ENCODE data around the gene CHD1L. TPM values are rescaled to one million over a fixed set of nuclear protein-coding genes. Genes with fewer than 3 reads are reported as not detected.

The CHD1L gene
- total RNA-seq, 1 experiment from 2014 or later, result 64.2 TPM

DNA sequence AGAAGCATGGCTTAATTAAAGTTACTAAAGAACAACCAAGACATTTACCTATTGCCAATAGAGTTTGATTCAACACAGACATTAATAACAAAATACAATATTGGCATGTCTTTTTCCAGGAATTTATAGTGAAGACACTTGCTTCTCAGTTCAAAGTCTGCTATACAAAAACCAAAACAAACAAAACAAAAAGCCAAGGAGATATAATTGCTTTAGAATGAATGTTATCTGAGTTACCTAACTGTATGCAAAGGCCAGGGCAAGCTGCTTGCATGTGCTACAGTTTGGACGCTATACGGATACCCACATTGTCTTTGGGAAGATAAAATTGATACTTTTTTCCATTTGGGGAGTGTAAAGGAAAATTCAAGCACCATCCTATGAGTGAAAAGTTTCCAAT, 30.9 kb upstream of the CHD1L start:
- Histone ChIP-seq H3K79me1 (ENCODE audit: insufficient read depth, low read depth, low read length, poor library complexity, severe bottlenecking) (no peaks in the 10 kb centered on the region), H3K79me2 (ENCODE audit: insufficient read depth, low read length) (no peaks in the 10 kb centered on the region), H3K23me2 (ENCODE audit: insufficient read length, low read depth, low read length, poor library complexity, severe bottlenecking) (no peaks in the 10 kb centered on the region), H3K14ac (ENCODE audit: insufficient read depth, low read length) (no peak overlapping the region), H2BK20ac (ENCODE audit: low read depth, low read length, poor library complexity, severe bottlenecking) (no peak overlapping the region), H3K27me3 (ENCODE audit: insufficient read depth, low read length) (no peaks in the 10 kb centered on the region), H3K9me3 (ENCODE audit: control insufficient read depth, low read depth, low read length) (no peaks in the 10 kb centered on the region), H3K9ac (ENCODE audit: extremely low read depth, insufficient read length, low read length) (no peak overlapping the region), H3K27ac (ENCODE audit: insufficient read length, low read depth, low read length) (no peak overlapping the region), H3K18ac (ENCODE audit: insufficient read length, low read depth, low read length) (no peak overlapping the region), H4K91ac (ENCODE audit: insufficient read length, low read depth, low read length) (no peak overlapping the region), H2AFZ (ENCODE audit: low read length) (no peak overlapping the region), H2BK120ac (ENCODE audit: low read depth, low read length, poor library complexity, severe bottlenecking) (no peak overlapping the region), H2BK15ac (ENCODE audit: low read depth, low read length) (no peak overlapping the region), H3K23ac (ENCODE audit: insufficient read length, low read depth, low read length) (no peak overlapping the region), H3T11ph (ENCODE audit: low read length) (no peak overlapping the region), H3K4ac (ENCODE audit: low read depth, low read length) (no peak overlapping the region), H3K4me1 (ENCODE audit: insufficient read depth, low read length) (no peaks in the 10 kb centered on the region), H2BK5ac (ENCODE audit: insufficient read length, low read length) (no peak overlapping the region), H3K4me2 (ENCODE audit: insufficient read depth, insufficient read length, low read length) (no peak overlapping the region), H3K56ac (ENCODE audit: insufficient read length, low read depth, low read length) (no peak overlapping the region), H2AK5ac (ENCODE audit: insufficient read length, low read length) (no peak overlapping the region), H2BK12ac (ENCODE audit: insufficient read length, low read depth, low read length) (no peak overlapping the region), H4K20me1 (ENCODE audit: control insufficient read depth, insufficient read depth, insufficient read length) (no peaks in the 10 kb centered on the region), H4K5ac (ENCODE audit: insufficient read length, low read depth, low read length) (no peak overlapping the region), H4K8ac (replicated peaks; ENCODE audit: insufficient read length, low read depth, low read length) (no peak overlapping the region)
- H3K4me1 Mint-ChIP-seq, result peaks cover 2 to 4% of the 10 kb centered on the region in 2 experiments; a peak in 1 of 4 replicates
- no CpG with 5 or more reads among the region's 2 CpGs for WGBS (ENCODE audit: extremely low coverage, insufficient read length, low lambda C conversion rate)
- TF ChIP-seq, protein P1, sequence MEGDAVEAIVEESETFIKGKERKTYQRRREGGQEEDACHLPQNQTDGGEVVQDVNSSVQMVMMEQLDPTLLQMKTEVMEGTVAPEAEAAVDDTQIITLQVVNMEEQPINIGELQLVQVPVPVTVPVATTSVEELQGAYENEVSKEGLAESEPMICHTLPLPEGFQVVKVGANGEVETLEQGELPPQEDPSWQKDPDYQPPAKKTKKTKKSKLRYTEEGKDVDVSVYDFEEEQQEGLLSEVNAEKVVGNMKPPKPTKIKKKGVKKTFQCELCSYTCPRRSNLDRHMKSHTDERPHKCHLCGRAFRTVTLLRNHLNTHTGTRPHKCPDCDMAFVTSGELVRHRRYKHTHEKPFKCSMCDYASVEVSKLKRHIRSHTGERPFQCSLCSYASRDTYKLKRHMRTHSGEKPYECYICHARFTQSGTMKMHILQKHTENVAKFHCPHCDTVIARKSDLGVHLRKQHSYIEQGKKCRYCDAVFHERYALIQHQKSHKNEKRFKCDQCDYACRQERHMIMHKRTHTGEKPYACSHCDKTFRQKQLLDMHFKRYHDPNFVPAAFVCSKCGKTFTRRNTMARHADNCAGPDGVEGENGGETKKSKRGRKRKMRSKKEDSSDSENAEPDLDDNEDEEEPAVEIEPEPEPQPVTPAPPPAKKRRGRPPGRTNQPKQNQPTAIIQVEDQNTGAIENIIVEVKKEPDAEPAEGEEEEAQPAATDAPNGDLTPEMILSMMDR (conservative IDR thresholded peaks at IDR 0.05), result no peak
- DNase-seq, result no peak
- no peaks in the 10 kb centered on the region for H3K9me3 Mint-ChIP-seq
- no peaks in the 10 kb centered on the region; the same call in 1 of the 2 replicates for H3K27me3 Mint-ChIP-seq (ENCODE audit: low read depth)
- H3K4me3 Mint-ChIP-seq, result no peak overlapping the region
- H3K36me3 Mint-ChIP-seq (ENCODE audit: insufficient read depth in 1 of 3, low read depth in 3 of 3), result no peaks in the 10 kb centered on the region; a peak in 1 of 7 replicates
- H3K27ac Mint-ChIP-seq, result no peak overlapping the region
